Non-pigmented ciliary epithelial cell (primary cell): ENCODE data around the gene HCFC1.

Experiments used
- DNase-seq: peaks from one replicate; pipeline ENCODE4 v3.0.0-alpha.2; 2010; ENCODE audit warnings: low read depth

HCFC1 gene

DNA sequence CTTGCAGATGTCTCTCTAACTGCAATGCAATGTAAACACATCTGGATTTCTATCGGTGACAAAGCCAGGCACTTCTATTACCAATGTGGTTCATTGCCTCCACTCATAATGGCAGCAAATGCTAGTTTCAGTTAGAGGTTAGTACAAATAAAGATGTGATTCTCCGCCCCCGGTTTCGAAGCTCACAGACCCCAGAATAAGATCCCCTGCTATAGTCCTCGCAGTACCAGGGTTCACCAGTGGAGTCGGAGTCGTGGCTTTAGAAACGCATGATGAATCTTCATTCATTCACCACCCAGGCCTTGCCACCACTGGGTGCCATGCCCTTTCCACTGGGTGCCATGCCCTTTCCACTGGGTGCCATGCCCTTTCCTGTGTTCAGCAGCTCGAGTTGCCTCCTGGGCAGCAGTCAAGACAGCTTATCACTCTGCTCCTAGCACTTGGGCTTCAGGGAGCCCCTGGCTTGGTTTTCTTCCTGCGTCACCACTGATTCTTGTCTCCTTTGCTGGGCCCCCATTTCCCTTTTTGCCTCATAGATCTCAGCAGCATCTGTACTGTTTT, 33.3 kb downstream of the HCFC1 start:
- no peak for DNase-seq

DNA sequence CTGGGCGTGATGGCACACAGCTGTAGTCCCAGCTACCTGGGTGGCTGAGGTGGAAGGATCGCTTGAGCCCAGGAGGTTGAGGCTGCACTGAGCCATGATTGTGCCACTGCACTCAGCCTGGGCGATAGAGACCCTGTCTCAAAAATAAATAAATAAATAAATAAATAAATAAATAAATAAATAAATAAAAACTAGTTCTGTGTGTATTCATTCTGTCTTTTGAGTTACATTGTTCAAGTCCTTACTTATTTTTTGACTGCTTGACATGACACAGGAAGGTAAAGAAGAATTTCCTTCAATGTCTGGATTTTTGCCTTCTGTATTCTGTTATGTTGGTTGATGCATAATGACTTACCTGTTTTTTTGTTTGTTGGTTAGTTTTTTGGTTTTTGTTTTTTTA, 34.6 kb downstream of the HCFC1 start:
- no peak for DNase-seq

DNA sequence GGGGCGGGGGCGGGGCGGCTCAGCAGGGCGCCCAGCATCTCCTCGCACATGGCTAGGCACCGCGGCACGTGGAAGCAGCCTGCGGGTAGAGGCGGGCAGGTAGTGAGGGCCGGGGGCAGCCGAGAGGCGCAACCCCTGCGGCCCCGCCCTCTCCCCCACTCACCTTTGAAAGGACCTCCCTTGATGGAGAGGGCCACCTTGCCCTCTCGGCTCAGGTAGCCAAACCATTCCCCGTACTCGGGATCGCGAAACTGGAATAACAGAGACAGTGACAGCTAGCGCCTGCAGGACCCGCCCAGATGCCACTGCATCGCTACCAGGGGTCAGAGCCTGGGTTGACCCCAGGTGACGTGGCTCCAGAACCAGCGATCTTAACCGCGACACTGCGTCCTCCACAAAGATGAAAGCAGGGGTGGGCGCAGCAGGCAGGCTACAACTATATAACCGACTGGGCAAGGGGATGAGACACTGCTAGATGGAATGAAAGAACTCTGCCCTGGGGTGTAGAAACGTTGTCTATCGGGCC, 36.2 kb downstream of the HCFC1 start:
- DNase-seq, result no peak

DNA sequence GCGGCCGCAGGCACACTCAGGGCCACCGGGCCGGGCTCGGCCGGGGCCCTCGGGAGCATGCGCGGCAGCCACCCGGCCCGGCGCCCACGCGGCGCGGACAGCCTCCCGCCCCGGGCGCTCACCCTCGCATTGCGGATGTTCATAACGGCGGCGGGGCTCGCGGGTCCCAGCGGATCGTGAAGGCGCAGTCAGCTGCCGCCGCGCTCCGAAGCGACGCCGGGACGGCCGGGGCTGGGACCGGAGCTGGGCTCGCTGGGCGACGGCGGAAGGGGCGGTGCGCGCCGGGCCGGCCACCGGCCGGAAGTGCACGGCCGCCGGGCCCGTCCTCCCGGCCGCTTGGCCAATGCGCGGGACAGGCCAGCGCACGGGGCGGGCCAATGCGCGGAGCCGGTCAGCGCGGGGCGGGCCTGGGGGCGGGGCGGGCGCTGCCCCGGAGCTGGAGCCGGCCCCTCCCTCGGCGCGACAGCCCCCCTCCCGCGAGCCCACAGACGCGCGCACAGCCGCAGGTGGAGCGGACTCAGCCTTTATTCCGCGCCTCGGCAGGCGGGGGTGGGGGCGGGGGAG, 36.8 kb downstream of the HCFC1 start, which contains the start of gene NAA10:
TSS of gene NAA10 (minus strand) at position 276 of the 564 bp plus-strand sequence. CDS start at position 143, 133 bp downstream.
- no peak for DNase-seq

DNA sequence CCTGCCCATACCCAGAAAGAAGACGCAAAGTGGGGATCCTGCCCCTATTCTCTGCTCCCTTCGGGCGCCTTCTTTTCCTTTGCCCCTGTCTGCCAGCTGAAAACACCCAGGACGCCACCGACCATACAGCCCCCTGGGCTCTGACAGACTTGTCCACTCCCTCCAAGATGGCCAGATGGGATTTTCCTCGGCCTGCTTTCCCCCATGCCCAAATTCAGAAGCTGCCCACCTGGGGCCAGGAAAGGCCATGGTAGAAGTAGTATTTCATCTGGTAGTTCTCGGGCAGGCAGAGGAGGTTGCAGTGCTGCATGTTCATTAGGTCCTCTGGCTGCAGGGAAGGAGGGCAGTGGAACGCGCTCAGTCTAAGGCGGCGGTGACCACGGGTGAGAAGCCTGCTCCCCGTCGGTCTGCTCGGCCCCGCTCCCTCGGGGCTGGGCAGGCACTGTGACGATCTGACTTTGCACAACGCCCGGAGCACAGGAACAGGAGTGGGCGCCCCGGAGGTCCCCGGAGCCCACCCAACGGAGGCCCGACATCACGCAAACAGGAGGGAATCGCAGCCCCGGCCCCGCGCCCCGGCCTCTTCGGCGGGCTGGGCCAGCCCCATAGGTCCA, 37.4 kb downstream of the HCFC1 start:
- DNase-seq, result no peak

DNA sequence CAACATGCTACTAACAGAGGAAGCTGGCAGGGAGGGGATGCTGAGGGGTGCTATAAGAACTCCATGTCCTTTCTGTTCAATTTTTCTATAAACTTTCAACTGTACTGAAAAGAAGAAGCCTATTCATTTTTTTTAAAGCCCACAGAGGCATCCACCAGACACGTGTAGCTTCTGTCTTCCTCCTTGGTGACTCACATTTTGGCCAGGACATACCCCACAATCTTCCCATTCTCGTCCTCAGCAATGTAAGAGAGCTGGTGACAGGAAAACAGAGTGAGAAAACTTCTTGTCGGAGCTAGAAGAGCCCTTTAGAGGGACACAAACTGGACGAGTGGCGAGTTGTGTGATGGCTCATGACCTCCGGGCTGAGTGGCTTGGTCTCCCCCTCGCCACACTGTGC, 37.9 kb downstream of the HCFC1 start:
- DNase-seq, result no peak

DNA sequence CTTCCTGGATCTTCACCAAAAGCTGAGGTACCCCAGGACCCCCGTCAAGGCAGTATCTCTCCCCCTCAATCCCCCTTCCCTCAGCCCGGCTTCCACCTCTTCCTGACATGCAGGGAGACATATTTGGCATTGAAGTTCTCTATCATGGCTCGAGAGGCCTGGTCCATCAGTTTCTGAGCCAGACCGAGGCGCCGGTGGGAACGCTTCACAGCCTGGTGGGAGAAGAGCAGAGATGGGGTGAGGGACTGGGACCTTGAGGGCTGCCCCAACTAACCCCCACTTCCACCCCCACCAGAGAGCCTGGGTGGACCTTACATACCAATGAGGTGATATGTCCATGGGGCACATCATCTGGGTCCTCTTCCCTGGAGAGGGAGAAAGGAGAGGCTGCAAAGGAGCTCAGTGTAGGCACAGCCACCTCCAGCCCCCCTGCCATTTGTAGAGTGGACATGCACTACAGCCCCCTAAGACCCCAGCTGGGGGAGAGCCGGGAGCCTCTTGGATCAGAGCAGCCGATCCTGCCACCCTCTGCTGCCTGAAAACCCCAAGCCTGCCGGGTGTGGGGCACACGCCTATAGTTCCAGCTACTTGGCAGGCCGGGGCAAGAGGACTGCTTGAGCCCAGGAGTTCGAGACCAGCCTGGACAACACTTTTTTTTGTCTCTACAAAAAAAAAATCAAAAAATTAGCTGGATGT, 39.2 kb downstream of the HCFC1 start:
- DNase-seq, result no peak

DNA sequence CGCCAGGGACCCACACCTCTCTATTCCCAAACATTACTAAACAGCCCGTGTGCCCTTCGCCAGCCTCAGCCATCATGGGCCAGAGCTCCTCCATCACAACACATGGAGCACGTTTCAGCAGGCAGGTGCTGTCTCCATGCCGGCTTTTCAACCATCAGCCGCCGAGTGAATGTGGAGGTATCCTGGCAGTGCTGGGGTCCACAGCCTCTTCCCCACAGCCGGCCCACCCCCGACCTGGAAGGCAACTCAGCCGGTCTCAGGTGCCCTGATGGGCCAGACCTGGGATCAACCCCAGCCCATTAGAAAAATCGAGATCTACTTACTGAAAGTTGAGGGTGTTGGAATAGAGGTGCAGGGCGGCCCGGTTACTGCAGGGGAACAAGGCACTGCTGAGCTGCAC, 39.9 kb downstream of the HCFC1 start:
- no peak for DNase-seq

DNA sequence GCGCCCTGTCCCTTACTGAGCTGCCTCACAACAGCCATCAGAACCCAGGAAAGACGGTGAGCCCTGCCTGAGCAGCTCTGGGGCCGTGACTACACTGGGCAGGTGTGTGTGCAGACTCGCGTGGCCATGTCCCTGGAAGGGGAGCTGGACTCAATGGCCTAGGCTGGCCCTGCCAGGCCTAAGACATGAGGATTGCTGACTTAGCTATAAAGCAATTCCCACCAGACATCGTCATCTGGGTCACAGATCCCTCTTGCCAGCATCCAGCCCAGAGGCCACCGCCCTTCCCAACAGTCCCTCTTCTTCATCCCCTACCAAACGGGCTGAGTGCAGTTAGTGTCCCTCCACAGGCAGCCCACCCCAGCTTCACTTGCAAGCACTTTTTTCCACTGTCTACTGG, 40.5 kb downstream of the HCFC1 start:
- no peak for DNase-seq

DNA sequence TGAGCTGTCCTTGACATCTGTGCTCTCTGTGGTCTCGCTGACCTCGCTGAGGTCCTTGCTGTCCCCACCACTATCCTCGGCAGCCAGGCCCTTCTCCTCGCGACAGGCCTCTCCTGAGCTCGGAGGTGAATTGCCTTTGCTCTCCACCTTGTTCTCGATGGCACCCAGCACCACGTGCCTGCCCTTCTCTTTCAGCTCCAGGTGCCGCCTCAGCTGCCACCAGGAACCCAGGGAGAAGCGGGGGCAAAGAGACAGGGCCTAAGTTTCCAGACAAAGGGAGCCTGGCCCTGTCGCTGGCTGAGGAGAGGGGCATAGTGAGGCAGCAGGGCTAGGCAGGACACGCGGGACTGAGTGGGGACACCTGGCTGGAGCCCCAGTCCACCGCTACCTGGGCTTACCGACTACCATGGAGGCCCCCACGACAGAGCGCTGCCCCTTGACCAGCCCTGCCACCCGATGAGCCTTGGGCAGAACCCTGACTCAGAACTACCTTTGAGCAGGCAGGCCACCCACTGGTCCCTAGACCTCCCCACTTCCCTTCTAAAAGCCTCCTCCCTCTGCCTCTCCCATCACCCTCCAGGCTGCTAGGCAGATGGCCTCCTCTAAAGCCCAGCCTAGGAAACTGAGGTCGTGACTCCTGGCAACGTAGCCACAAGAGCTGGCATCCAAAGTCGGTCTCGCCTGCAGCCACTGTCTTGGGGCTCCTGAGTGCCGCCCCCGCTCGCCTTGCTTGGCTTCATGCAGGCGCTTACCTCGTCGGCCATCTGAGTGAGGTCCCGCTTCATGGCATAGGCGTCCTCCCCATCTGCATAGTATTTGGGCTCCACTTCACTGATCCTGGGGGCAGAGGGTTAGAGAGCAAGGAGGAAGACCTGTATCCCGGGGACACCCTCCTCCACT, 41.4 kb downstream of the HCFC1 start:
- DNase-seq, result no peak

DNA sequence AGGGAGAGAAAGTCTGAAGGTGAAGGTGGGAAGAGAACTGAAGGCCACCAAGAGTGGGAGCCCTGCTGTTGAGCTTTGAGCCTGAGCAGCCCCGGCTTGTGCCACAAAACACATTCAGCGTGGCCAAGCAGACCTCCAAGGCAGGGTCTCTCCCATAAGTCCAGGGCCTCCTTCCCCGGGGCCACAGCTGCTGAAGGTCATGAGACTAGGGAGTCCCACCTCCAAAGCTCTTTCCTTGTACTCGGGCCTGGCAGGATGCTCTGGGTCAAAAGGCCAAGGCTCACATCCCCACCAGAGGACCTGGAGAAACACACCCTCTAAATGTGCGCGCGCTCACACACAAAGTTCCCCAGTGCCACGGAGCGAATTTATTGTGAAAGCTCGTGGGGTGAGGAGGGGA, 42.0 kb downstream of the HCFC1 start:
- no peak for DNase-seq

DNA sequence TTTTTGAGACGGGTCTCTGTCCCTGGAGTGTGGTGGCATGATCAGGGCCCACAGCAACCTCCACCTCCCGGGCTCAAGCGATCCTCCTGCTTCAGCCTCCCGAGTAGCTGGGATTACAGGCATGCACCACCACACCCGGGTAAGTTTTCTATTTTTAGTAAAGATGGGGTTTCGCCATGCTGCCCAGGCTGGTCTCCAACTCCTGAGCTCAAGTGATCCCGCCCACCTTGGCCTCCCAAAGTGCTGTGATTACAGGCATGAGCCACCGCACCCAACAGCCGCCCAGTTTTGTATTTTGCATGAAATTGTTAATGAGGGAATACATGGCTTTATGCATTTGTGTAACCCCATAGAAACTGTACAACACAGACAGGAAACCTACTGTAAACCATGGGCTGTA, 42.8 kb downstream of the HCFC1 start:
- DNase-seq, result no peak

DNA sequence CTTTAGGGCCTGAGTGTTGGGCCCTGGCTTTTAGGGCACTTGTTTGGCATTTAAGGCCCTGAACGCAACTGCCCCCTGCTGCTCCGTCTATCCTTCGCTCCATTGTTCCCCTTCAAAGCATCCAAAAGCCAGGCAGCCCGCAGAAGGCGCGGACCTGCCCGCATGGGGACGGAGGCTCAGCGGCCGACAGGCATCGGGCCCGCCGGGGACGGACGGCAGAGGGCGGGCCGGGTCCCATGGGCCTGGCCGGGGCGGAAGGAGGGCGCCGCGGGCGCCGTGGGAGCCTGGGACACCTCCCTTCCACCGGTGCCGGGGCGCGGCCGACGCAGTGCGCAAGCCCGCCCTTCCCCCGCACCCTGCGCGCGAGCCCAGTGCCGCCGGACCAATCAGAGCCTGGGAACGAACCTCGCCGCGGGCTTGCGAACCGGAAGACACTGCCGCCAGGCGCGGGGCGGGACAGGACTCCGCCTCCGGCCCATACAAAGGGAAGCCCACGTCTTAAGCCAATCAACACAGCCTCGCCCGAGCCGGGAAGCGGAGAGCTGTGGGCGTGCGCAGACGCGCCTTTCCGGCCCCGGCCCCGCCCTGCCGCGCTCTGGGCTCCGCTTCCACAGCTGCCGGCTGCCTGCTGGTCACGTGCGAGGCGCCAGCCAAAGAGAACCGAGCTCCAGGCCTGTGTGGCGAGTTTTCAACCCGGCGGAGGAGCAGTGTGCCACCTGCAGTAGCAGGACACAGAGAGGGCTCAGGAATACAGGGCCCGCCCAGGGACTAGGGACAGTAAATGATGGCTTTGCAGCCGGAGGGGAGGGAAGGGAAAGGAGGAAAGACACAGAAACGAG, 43.5 kb downstream of the HCFC1 start:
- peak; percentile 87 for DNase-seq

DNA sequence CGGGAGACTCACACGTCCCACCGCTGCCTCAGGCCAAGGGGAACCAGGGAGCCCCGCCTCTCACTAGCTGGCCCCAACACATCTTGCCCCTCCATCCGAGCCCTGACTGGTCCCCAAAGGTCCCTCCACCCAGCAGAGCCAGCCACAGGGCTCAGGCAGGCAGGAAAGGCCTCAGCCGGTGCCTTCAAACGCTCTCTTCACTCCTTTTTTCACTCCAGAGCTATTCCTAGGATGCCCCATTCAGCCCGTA, 44.0 kb downstream of the HCFC1 start:
- DNase-seq, result no peak

DNA sequence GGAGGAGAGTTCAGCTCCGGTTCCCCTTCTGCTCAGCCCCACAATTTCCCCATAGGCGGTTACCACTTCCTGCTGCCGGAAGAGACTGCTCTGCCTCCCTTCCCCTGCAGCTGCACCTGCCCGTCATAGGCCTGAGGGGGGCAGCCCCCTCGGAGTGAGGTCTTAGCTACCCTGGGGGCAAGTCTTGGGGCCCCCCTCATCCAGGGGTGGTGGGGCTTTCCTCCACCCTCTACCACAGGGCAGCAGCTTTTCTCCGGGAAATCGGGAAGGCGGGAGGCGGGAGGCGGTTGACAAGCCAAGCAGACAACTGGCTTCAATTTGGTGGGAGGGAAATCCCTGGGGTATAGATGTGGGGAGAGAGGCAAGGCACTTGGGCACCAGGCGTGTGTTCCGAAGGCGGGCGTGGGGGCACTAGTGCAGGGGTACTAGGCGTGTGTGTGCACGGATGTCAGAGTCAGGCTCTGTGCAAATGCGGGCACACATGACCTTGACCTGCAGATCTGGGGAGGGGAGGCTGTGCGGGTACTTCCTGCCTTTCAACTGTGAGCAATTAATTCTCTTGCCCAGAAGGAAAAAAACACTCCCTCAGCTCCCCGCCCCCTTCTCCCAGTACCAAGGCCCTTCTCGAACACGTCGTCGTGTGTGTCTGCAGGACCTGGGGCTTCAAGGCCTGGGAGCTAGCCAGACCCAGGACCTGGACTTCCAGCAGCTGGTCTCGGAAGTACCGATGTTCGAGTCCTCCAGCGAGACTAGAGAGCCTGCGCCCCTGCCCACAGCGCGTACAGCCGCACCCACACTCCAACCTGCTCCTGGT, 44.6 kb downstream of the HCFC1 start:
- DNase-seq, result no peak

DNA sequence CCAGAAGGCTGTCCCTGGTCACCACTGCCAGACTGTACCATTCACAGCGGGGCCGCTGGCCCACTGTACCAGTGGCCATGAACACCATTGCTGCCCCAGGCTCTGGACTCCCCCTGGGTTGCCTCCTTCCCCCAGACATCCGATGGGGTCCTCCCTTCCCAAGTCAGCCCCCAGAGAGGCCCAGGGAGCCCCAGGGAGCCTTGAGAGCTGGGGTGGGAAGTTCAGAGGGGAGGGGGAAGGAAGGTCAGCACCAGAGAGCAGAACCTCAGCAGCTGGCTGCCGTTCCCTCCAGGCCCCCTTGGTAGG, 45.1 kb downstream of the HCFC1 start:
- DNase-seq, result no peak

DNA sequence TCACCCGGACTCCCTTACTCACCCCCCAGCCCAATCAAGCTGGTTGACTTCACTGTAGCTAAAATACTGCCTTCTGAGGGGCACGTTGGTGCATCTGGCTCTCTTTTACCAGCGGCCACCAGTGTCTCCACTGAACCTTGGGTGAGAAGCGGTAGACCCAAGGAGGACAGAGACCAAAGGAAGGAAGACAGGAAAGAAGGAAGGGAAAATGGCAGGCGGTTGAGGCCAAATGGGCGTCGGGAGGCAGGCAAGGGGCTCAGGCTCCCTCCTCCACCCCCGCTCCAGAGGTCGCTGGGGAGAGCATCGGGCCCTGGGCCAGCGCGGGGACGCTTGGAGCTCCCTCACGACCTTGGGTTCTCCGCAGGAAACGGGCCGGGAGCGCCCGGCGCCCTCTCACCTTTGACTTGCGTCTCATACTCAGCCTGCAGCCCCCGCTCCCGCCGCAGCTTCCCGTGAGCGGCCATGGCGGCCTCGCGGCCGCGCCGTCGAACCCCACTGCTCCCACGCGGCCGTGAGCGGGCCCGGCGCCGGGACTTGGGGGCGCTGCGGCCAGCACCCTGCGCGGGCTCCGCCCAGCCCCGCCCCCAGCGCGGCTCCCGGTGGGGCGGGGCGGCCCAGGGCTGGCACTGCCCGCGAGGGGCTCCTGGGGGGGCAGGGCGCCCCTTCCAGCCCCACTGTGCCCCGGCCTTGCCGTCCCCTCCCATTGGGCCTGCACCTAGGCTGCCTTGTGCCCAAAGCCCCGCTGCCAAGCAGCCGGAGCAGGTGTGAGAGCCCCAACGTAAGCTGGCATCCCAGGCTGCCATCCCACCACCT, 45.7 kb downstream of the HCFC1 start, which contains the start of gene ARHGAP4:
TSS of gene ARHGAP4 (minus strand) at position 526 of the 813 bp plus-strand sequence. CDS start at position 464, 62 bp downstream.
- no peak for DNase-seq

DNA sequence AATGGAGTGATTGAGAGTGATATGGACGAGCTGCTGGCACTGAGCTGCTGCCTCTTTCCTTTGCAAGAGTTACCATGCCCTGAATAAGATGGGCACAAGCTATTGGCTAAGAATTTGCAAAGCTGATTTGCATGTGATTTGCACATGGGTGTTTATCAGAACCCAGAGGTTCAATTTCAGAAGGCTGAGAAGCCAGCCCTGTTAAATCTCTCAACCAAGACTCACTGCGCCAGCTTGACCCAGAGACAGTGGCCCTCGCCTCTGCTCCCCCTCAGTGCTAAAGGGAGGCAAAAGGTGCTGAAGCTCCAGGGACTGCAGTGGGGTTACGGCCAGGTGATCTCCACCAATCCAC, 46.3 kb downstream of the HCFC1 start:
- no peak for DNase-seq

DNA sequence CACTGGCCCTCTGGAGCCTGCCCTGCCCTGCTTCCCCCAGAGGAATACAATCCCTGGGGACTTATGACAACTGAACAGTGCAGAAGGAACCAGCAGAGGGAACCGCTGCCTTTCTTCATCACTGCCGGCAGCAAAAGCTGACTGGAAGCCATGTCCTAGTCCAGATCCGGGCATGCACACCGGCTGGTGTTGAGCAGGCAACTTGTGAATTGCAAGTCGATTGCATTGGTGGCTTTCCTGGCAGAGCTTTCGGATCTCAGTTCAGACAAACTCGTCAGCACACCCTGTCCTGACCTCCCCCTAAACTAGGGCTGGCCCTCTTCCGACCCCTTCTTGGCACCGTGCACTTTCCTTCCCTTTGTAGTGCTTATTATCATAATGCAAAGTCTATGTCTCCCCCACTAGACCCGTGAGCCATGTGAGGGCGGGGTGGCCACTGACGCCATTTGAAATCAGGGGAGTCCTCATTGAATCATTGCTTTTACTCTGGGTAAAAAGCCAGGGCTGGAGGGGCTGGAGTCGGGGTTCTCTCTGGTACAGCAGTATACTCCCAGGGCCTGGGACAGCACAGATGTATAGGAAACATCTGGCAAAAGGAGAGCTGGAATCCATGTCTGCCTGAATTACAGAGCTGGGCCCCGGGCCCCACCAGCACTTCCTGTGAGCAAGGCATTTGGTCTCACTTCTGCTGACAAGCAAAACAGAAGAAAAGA, 47.3 kb downstream of the HCFC1 start:
- DNase-seq, result no peak
